Spleen (tissue), 11 donors: ENCODE results near the gene TOMT. TPM values are rescaled to one million over a fixed set of nuclear protein-coding genes. Genes with fewer than 3 reads are reported as not detected.

Experiments
- DNase-seq: peaks from one replicate; pipeline ENCODE4 v3.0.0-alpha.2; 2020
- H3K27ac ChIP-seq, 8 donors: fragments of 200-600 bp; sonication (generic) in 7 of 8; 1 replicate in 4 of 8; 2 replicates in 4 of 8; pipeline versions ENCODE4 v1.5.0 to v1.8.0; 2016 to 2021; ENCODE audit warnings: inconsistent platforms in 4 of 8, mild to moderate bottlenecking in 4 of 8, moderate library complexity in 1 of 8
- H3K27me3 ChIP-seq, 7 donors: fragments of 200-600 bp; sonication (generic) in 6 of 7; replicated peaks in 1 of 7; 1 replicate in 4 of 7; 2 replicates in 3 of 7; pipeline versions ENCODE4 v1.5.0 to v1.8.0; 2016 to 2021; ENCODE audit warnings: inconsistent platforms in 3 of 7, mild to moderate bottlenecking in 1 of 7
- H3K36me3 ChIP-seq, 6 donors: fragments of 200-600 bp; sonication (generic) in 5 of 6; 1 replicate in 4 of 6; 2 replicates in 2 of 6; pipeline versions ENCODE4 v1.5.0 to v1.8.0; 2016 to 2021; ENCODE audit warnings: inconsistent platforms in 2 of 6
- H3K4me1 ChIP-seq, 6 donors: fragments of 200-600 bp; sonication (generic) in 5 of 6; 1 replicate in 3 of 6; 2 replicates in 3 of 6; pipeline versions ENCODE4 v1.5.0 to v1.8.0; 2016 to 2021; ENCODE audit warnings: inconsistent platforms in 3 of 6
- H3K4me3 ChIP-seq, 8 donors: fragments of 200-600 bp; sonication (generic) in 7 of 8; 1 replicate in 4 of 8; 2 replicates in 4 of 8; pipeline versions ENCODE4 v1.5.0 to v1.8.0; 2016 to 2021; ENCODE audit warnings: inconsistent platforms in 4 of 8, mild to moderate bottlenecking in 4 of 8, moderate library complexity in 2 of 8
- H3K9me3 ChIP-seq, 8 donors: fragments of 200-600 bp; sonication (generic) in 7 of 8; 1 replicate in 4 of 8; 2 replicates in 4 of 8; pipeline versions ENCODE4 v1.5.0 to v1.8.0; 2016 to 2021; ENCODE audit warnings: inconsistent platforms in 4 of 8
- CTCF ChIP-seq, 11 experiments: fragments of 200-600 bp in 7 of 11; fragments of 450-650 bp in 4 of 11; sonication (generic) in 4 of 11; IDR thresholded peaks in 8 of 11; conservative IDR thresholded peaks in 3 of 11; 1 replicate in 7 of 11; 2 replicates in 4 of 11; pipeline versions ENCODE4 v1.4.0 to v1.8.0; 2016 to 2021; ENCODE audit warnings: antibody characterized with exemption in 11 of 11, inconsistent platforms in 4 of 11, mild to moderate bottlenecking in 1 of 11
- POLR2A ChIP-seq, 3 donors: fragments of 450-650 bp; IDR thresholded peaks; one replicate each; pipeline ENCODE4 v1.5.1; 2017; ENCODE audit warnings: antibody characterized with exemption in 3 of 3, mild to moderate bottlenecking in 1 of 3
- POLR2AphosphoS5 ChIP-seq, 3 donors: sonication (generic); formaldehyde crosslinking; IDR thresholded peaks; one replicate each; pipeline ENCODE4 v1.5.1; 2017; ENCODE audit warnings: antibody characterized with exemption in 3 of 3
- WGBS, 5 donors: extraction: QIAGEN DNeasy Blood & Tissue Kit in 3 of 5; methylation state at CpG; one replicate each; pipeline versions ENCODE4 v1.1.5 to v1.1.7; 2013 to 2018; 5-methylcytosine and 5-hydroxymethylcytosine counted together
- intact Hi-C: fragments of 100-400 bp; cut with DNase I; formaldehyde crosslinking; loops from one replicate; pipeline ENCODE4 v1.15.0; 2023; ENCODE audit warnings: low total_unique reads
- polyA plus RNA-seq, 3 donors: library from polyadenylated mRNA; stranded (reverse); fragments of 200-250 nt; gene quantifications; one replicate each; pipeline ENCODE4 v1.2.1, GENCODE V29; 2013
- total RNA-seq, 7 donors: library from RNA; depleted of rRNA in 3 of 7; stranded (reverse); fragments of >200 nt in 3 of 7; fragmentation: NEBNext Ultra II Directional in 4 of 7; extraction: Animal tissue kit (Norgen Biotek cat#: 25700) in 4 of 7; gene quantifications; one replicate each; pipeline versions ENCODE4 v1.1.0 to v1.2.1, GENCODE V29; 2016 to 2021
- donor health status: healthy with polysubstance abuse.
- donor health status: DM: no; HTN: no; CAD: no; lungs with moderate emphysema.
- donor health status: DM: no; HTN: no; CAD: no.
- donor health status: Bipolar disorder and iron deficiency.
- donor health status: healthy.
- donor health status: DM: no; HTN: no; CAD: no.
- donor health status: DM: yes; HTN: yes; CAD: no.

TOMT gene
- total and polyA plus RNA-seq, 10 donors, result not detected

- Histone ChIP-seq H3K9me3 (peaks cover 0 to 19% (median 3%) of the 10 kb centered on the region in 8 donors), H3K27me3 (no peaks in the 10 kb centered on the region), H3K27ac (no peak overlapping the region), H3K36me3 (no peaks in the 10 kb centered on the region), H3K4me1 (peaks cover 0 to 17% (median 0%) of the 10 kb centered on the region in 6 donors), H3K4me3 (no peak overlapping the region)
- intact Hi-C loops, result no loop called here
- WGBS, 5 donors, result 83 to 100% (median 89%) methylated on average over 1 of the region's 1 CpG
- DNase-seq, result no peak
- TF ChIP-seq POLR2AphosphoS5 (IDR thresholded peaks at IDR 0.05) (no peak), CTCF (IDR thresholded peaks at IDR 0.05 in 8 of 11, conservative IDR thresholded peaks at IDR 0.05 in 3 of 11) (no peak), POLR2A (IDR thresholded peaks at IDR 0.05) (no peak)
These were observed 16.9 kb downstream of the TOMT start for GRCh38 chr11:72122607-72123006.

GRCh38 chr11:72123117-72123653 is 17.5 kb downstream of the TOMT start:
- Histone ChIP-seq H3K4me1 (peaks cover 0 to 13% (median 0%) of the 10 kb centered on the region in 6 donors), H3K9me3 (peaks cover 0 to 25% (median 8%) of the 10 kb centered on the region in 8 donors), H3K27me3 (no peaks in the 10 kb centered on the region), H3K36me3 (no peaks in the 10 kb centered on the region), H3K4me3 (no peak overlapping the region), H3K27ac (peak overlapping the region in 1 of 8 donors; percentile 71)
- intact Hi-C loops, result no loop called here
- no peak for TF ChIP-seq POLR2A (IDR thresholded peaks at IDR 0.05)
- no peak for TF ChIP-seq POLR2AphosphoS5 (IDR thresholded peaks at IDR 0.05)
- TF ChIP-seq CTCF (IDR thresholded peaks at IDR 0.05 in 8 of 11, conservative IDR thresholded peaks at IDR 0.05 in 3 of 11), result no peak
- 54 to 68% (median 66%) methylated on average over 3 of the region's 3 CpGs for WGBS, 5 donors
- DNase-seq, result no peak

- no peaks in the 10 kb centered on the region for H3K27me3 ChIP-seq
- peaks cover 0 to 32% (median 17%) of the 10 kb centered on the region in 8 donors for H3K9me3 ChIP-seq
- peak overlapping the region in 3 of 8 donors; percentile 50 to 71 (median 64) for H3K27ac ChIP-seq
- 90 to 97% (median 93%) methylated on average over 3 to 6 of the region's 6 CpGs for WGBS, 5 donors
- H3K4me1 ChIP-seq, result peaks cover 0 to 7% (median 0%) of the 10 kb centered on the region in 6 donors
- H3K36me3 ChIP-seq, result no peaks in the 10 kb centered on the region
- TF ChIP-seq POLR2A (IDR thresholded peaks at IDR 0.05), result no peak
- TF ChIP-seq POLR2AphosphoS5 (IDR thresholded peaks at IDR 0.05), result no peak
- TF ChIP-seq CTCF (IDR thresholded peaks at IDR 0.05 in 8 of 11, conservative IDR thresholded peaks at IDR 0.05 in 3 of 11), result no peak
- no peak for DNase-seq
- intact Hi-C loops, result no loop called here
- H3K4me3 ChIP-seq, result no peak overlapping the region
These were observed 18.3 kb downstream of the TOMT start for GRCh38 chr11:72124046-72124445.

GRCh38 chr11:72125956-72126355 is 20.2 kb downstream of the TOMT start:
- intact Hi-C loops, result no loop called here
- DNase-seq, result no peak
- WGBS, 5 donors, result 62 to 84% (median 66%) methylated on average over 1 of the region's 1 CpG

More at GRCh38 chr11:72125956-72126355, 20.2 kb downstream of the TOMT start:
- Histone ChIP-seq H3K4me1 (no peaks in the 10 kb centered on the region), H3K27ac (no peak overlapping the region), H3K36me3 (no peaks in the 10 kb centered on the region), H3K4me3 (no peak overlapping the region), H3K9me3 (peaks cover 0 to 32% (median 17%) of the 10 kb centered on the region in 8 donors), H3K27me3 (no peaks in the 10 kb centered on the region)
- no peak for TF ChIP-seq POLR2A (IDR thresholded peaks at IDR 0.05)
- no peak for TF ChIP-seq POLR2AphosphoS5 (IDR thresholded peaks at IDR 0.05)
- TF ChIP-seq CTCF (IDR thresholded peaks at IDR 0.05 in 8 of 11, conservative IDR thresholded peaks at IDR 0.05 in 3 of 11), result no peak
